GM12878 (cell line): Measurements from ENCODE around the gene C17orf50. TPM values are rescaled to one million over a fixed set of nuclear protein-coding genes. Genes with fewer than 3 reads are reported as not detected.

Experiments used
- ATAC-seq: fragments of 200-7000 bp; cut with Tn5 transposase; 3 replicates; pipeline ENCODE4 v1.9.1; 2020; ENCODE audit warnings: mild to moderate bottlenecking, moderate library complexity
- BruUV-seq: library from RNA; stranded (reverse); fragments of 400-500 nt; replicated peaks from 2 replicates; lab custom pipeline; 2021; lab: Mats Ljungman, UMichigan
- CTCF ChIA-PET: fragments of 300-600 bp; sonication (Branson Sonifier 250); formaldehyde crosslinking; extraction: SDS; loops from one replicate; lab custom pipeline; 2021; ENCODE audit warnings: inconsistent platforms; lab: Yijun Ruan, JAX
- POLR2A ChIA-PET: fragments of 350-600 bp; formaldehyde crosslinking; extraction: SDS; loops from one replicate; lab custom pipeline; 2021; ENCODE audit warnings: inconsistent platforms; lab: Charles Lee
- RAD21 ChIA-PET: fragments of 300-600 bp; sonication (Branson Sonifier 250); formaldehyde crosslinking; loops from one replicate; lab custom pipeline; 2023; ENCODE audit warnings: antibody characterized with exemption; ENCODE audit not compliant: unreplicated experiment; lab: Charles Lee
- SMC1A ChIA-PET: fragments of 300-600 bp; sonication (Branson Sonifier 250); formaldehyde crosslinking; loops from one replicate; lab custom pipeline; 2023; ENCODE audit not compliant: unreplicated experiment, uncharacterized antibody; lab: Charles Lee
- DNase-seq: peaks from one replicate; pipeline ENCODE4 v3.0.0-alpha.2; 2011; ENCODE audit warnings: low read depth, low spot score
- FAIRE-seq: peaks from 3 replicates; lab custom pipeline; 2011; peaks lifted over from hg19 to GRCh38; lab: Jason Lieb, UNC
- H2AFZ ChIP-seq: 2 replicates; pipeline ENCODE4 v1.6.0; 2011; ENCODE audit warnings: low read depth, low read length, control low read depth; ENCODE audit not compliant: control insufficient read depth
- H3K27ac ChIP-seq: 2 replicates; pipeline ENCODE4 v1.5.1; 2011; ENCODE audit warnings: control low read depth; ENCODE audit not compliant: control insufficient read depth, insufficient read depth
- H3K27me3 ChIP-seq, 2 experiments: replicated peaks in 1 of 2; 2 replicates each; pipeline versions ENCODE4 v1.6.0 to v1.6.1; 2011; ENCODE audit warnings: low read length in 1 of 2; ENCODE audit not compliant: control insufficient read depth in 2 of 2, insufficient read depth in 2 of 2
- H3K36me3 ChIP-seq, 2 experiments: 2 replicates each; pipeline ENCODE4 v1.5.1; 2011; ENCODE audit warnings: low read length in 1 of 2; ENCODE audit not compliant: control insufficient read depth in 2 of 2, insufficient read depth in 2 of 2
- H3K4me1 ChIP-seq: 2 replicates; pipeline ENCODE4 v1.6.1; 2011; ENCODE audit warnings: mild to moderate bottlenecking, low read length, moderate library complexity, mixed read lengths; ENCODE audit not compliant: control insufficient read depth, insufficient read depth
- H3K4me2 ChIP-seq: 2 replicates; pipeline ENCODE4 v1.6.0; 2011; ENCODE audit warnings: control low read depth; ENCODE audit not compliant: control insufficient read depth, insufficient read depth
- H3K4me3 ChIP-seq: fragments of 200-600 bp; sonication (generic); 2 replicates; pipeline ENCODE4 v1.5.1; 2016
- H3K79me2 ChIP-seq: 2 replicates; pipeline ENCODE4 v1.6.0; 2011; ENCODE audit warnings: low read length; ENCODE audit not compliant: control insufficient read depth, insufficient read depth
- H3K9ac ChIP-seq: 2 replicates; pipeline ENCODE4 v1.8.0; 2011; ENCODE audit warnings: low read length, control low read depth, mixed read lengths; ENCODE audit not compliant: control insufficient read depth, insufficient read depth
- H3K9me3 ChIP-seq: replicated peaks from 3 replicates; pipeline ENCODE4 v1.5.1; 2011; ENCODE audit warnings: mild to moderate bottlenecking, low read length; ENCODE audit not compliant: control insufficient read depth, insufficient read depth
- H4K20me1 ChIP-seq: 2 replicates; pipeline ENCODE4 v1.6.0; 2011; ENCODE audit not compliant: control insufficient read depth, insufficient read depth
- BCL11A ChIP-seq: IDR thresholded peaks from 2 replicates; pipeline ENCODE4 v1.6.1; 2011; ENCODE audit warnings: low read depth, low read length
- JUNB ChIP-seq: IDR thresholded peaks from 2 replicates; pipeline ENCODE4 v1.6.1; 2016; ENCODE audit warnings: antibody characterized with exemption, mild to moderate bottlenecking
- WGBS: methylation state at CpG from one replicate; pipeline ENCODE4 v1.1.6; 2016; ENCODE audit warnings: low lambda C conversion rate; ENCODE audit not compliant: insufficient replicate concordance, insufficient coverage; ENCODE audit errors: missing lambda C conversion rate; 5-methylcytosine and 5-hydroxymethylcytosine counted together
- in situ Hi-C: fragments of 300-500 bp; cut with MboI; formaldehyde crosslinking; loops from 9 replicates; pipeline ENCODE4 v1.14.3; 2018; ENCODE audit warnings: mixed read lengths
- intact Hi-C: fragments of 100-400 bp; cut with micrococcal nuclease; formaldehyde crosslinking; loops from one replicate; pipeline ENCODE4 v1.14.2; 2022; ENCODE audit not compliant: unreplicated experiment
- polyA plus RNA-seq, 11 experiments: library from polyadenylated mRNA; depleted of rRNA in 4 of 11; unstranded in 6 of 11; stranded (reverse) in 5 of 11; fragments of >200 nt; fragmentation: Nextera tagmentation in 4 of 11; fragmentation: Illumina TruSeq in 1 of 11; extraction: Ambion mirVana in 4 of 11; extraction: Trizol in 1 of 11; gene quantifications; 1 replicate in 1 of 11; 2 replicates in 10 of 11; pipeline versions ENCODE4 v1.2.1 to v1.2.3, GENCODE V29; 2011 to 2016; ENCODE audit warnings: inconsistent platforms in 2 of 11, missing spikeins in 2 of 11, low read depth in 1 of 11
- total RNA-seq, 4 experiments: library from RNA; depleted of rRNA in 3 of 4; stranded (reverse); fragments of >200 nt in 3 of 4; fragmentation: Illumina TruSeq in 1 of 4; extraction: Trizol in 1 of 4; gene quantifications; 2 replicates each; pipeline versions ENCODE4 v1.2.1 to v1.2.3, GENCODE V29; 2013 to 2021
- TF ChIP-seq, protein P1 (sequence below): IDR thresholded peaks from 2 replicates; pipeline ENCODE4 v1.6.1; 2012; ENCODE audit warnings: mild to moderate bottlenecking, low read depth, low read length
- TF ChIP-seq, protein P2 (sequence below): fragments of 450-650 bp; IDR thresholded peaks from 2 replicates; pipeline ENCODE4 v1.6.1; 2018; ENCODE audit warnings: borderline replicate concordance, mild to moderate bottlenecking; ENCODE audit not compliant: partially characterized antibody

Gene C17orf50
- total and polyA plus RNA-seq, 10 of the 15 experiments (the other 5 are each of a cell fraction or from before 2014, with no cell fraction given): 0.16 TPM; not detected in 9

DNA sequence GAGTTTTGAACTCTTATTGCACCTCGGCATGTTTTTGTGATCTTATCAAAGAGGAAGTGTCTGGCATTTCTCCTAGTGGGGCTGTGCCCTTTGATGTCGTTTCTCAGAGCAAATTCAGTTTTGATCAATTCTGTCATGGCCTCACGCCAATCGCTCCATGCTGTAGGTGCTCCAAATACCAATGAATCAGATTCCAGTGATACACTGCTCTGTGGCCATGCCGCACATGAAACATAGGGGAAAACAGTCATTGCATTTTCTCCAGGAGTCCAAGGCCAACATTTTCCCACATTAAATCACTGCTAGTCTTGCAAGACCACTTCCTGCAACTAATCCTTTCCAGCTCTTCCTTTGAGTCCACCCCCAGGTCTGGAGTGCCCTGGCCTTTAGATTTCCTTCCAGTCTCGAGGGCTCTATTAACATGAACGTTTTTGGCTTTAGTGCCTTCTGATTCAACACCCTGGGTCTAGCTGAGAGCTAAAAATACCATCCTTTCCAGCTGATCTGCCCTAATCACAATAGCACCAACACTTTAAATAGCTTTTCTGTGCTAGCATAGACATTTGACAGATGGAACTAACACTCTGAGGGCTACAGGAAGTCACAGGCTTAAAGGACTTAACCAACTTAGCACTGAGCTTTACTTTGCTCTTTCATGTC, 47.5 kb upstream of the C17orf50 start:
- 71% methylated on average over 7 of the region's 7 CpGs for WGBS
- in situ Hi-C loops (no loop called here), intact Hi-C loops (no loop called here)
- Histone ChIP-seq H3K4me2 (no peak overlapping the region), H3K27ac (no peak overlapping the region), H2AFZ (no peak overlapping the region), H3K27me3 (no peaks in the 10 kb centered on the region), H3K4me1 (no peaks in the 10 kb centered on the region; the same call in 1 of the 2 replicates), H4K20me1 (no peaks in the 10 kb centered on the region), H3K36me3 (peaks cover 4 to 35% of the 10 kb centered on the region in 2 experiments), H3K9ac (no peak overlapping the region), H3K79me2 (no peaks in the 10 kb centered on the region), H3K4me3 (no peak overlapping the region), H3K9me3 (no peaks in the 10 kb centered on the region)
- DNase-seq (no peak), FAIRE-seq (no peak), ATAC-seq (no peak)
- TF ChIP-seq, protein P1, sequence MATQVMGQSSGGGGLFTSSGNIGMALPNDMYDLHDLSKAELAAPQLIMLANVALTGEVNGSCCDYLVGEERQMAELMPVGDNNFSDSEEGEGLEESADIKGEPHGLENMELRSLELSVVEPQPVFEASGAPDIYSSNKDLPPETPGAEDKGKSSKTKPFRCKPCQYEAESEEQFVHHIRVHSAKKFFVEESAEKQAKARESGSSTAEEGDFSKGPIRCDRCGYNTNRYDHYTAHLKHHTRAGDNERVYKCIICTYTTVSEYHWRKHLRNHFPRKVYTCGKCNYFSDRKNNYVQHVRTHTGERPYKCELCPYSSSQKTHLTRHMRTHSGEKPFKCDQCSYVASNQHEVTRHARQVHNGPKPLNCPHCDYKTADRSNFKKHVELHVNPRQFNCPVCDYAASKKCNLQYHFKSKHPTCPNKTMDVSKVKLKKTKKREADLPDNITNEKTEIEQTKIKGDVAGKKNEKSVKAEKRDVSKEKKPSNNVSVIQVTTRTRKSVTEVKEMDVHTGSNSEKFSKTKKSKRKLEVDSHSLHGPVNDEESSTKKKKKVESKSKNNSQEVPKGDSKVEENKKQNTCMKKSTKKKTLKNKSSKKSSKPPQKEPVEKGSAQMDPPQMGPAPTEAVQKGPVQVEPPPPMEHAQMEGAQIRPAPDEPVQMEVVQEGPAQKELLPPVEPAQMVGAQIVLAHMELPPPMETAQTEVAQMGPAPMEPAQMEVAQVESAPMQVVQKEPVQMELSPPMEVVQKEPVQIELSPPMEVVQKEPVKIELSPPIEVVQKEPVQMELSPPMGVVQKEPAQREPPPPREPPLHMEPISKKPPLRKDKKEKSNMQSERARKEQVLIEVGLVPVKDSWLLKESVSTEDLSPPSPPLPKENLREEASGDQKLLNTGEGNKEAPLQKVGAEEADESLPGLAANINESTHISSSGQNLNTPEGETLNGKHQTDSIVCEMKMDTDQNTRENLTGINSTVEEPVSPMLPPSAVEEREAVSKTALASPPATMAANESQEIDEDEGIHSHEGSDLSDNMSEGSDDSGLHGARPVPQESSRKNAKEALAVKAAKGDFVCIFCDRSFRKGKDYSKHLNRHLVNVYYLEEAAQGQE: no peak
- TF ChIP-seq JUNB: no peak
- no peak for TF ChIP-seq BCL11A
- TF ChIP-seq, protein P2, sequence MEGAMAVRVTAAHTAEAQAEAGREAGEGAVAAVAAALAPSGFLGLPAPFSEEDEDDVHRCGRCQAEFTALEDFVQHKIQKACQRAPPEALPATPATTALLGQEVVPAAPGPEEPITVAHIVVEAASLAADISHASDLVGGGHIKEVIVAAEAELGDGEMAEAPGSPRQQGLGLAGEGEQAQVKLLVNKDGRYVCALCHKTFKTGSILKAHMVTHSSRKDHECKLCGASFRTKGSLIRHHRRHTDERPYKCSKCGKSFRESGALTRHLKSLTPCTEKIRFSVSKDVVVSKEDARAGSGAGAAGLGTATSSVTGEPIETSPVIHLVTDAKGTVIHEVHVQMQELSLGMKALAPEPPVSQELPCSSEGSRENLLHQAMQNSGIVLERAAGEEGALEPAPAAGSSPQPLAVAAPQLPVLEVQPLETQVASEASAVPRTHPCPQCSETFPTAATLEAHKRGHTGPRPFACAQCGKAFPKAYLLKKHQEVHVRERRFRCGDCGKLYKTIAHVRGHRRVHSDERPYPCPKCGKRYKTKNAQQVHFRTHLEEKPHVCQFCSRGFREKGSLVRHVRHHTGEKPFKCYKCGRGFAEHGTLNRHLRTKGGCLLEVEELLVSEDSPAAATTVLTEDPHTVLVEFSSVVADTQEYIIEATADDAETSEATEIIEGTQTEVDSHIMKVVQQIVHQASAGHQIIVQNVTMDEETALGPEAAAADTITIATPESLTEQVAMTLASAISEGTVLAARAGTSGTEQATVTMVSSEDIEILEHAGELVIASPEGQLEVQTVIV: no peak
- ChIA-PET SMC1A (interaction anchor here (1.4 kb wide), 1 partner anchor 9 kb away, joined by 4 read pairs; no protein-coding TSS in a partner anchor), CTCF (no interaction called here), POLR2A (no interaction called here), RAD21 (interaction anchor here (1.0 kb wide), 1 partner anchor 13 kb away, joined by 3 read pairs; no protein-coding TSS in a partner anchor)
- BruUV-seq: no TSS peak
